HG02938 (cell line): ENCODE measurements around the gene RBMXL2.

Source experiments
- ATAC-seq: cut with Tn5 transposase; IDR thresholded peaks from one replicate; pipeline ENCODE4 v1.9.1; 2021; ENCODE audit warnings: mild to moderate bottlenecking, moderate library complexity; ENCODE audit not compliant: unreplicated experiment

Gene RBMXL2

DNA sequence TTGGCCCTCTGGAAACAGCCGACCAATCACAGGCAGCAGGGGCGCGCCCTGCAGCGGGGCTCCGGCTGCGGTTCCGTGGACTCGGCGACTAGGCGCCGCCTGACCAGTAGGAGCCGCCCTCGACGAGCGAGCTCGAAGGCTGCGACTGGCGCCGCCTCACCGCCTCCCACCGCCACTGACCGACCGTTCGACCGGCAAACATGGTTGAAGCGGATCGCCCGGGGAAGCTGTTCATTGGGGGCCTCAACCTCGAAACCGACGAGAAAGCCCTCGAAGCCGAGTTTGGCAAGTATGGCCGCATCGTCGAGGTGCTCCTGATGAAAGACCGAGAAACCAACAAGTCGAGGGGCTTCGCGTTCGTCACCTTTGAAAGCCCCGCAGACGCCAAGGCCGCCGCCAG is at the start of gene RBMXL2:
Gene RBMXL2, plus strand, starts transcription at position 78 of the 400 bp plus-strand sequence. Its CDS starts 123 bp downstream, at position 201.
- no peak for ATAC-seq

DNA sequence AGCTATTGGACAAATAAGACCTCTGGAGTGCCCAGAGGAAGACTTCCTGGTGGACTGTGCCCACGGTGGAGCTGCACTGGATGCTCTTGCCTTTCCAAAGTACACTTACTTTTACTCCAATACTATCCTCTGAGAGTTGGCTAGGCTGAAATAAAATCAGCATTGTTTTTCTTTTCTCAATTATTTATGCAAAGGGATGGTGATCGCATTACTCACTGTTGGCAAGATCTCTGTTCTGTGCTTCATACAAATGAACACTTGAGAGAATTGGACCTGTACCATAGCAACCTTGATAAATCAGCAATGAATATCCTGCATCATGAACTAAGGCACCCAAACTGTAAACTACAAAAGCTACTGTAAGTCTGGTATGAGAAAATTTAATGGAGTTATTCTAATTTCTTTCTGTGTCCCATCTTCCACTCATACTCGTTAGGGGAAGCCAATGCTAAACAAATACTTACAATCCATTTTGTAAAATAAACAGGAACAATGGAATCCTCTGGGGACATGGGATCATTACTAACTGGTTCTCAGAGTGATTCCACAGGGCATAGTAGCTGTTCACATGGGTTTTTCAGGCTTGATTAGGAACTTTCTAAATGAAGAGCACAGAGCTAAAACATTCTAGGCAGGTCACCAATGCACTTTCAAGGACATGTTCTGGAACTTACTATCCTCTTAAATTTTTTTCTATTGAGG is 42.2 kb upstream of the RBMXL2 start:
- ATAC-seq, result no peak

DNA sequence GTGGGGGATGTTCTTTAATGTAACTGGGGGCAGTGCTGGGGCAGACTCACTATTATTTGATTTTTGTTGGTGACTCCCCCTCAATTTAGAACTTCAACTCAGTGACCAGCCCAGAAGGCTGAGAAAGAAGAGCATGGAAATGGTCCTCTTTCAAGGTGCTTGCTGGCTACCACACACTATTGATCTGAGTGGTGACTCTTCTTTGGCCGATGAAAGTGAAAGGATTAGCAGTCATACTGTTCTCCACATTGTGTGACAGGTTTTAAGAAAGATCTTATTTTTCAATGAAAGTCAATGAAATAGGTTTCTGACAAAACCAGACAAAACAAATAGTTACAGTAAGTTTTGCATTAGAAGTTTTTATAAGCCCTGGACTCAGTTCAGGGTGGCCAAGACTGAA is 38.6 kb upstream of the RBMXL2 start:
- ATAC-seq, result no peak

DNA sequence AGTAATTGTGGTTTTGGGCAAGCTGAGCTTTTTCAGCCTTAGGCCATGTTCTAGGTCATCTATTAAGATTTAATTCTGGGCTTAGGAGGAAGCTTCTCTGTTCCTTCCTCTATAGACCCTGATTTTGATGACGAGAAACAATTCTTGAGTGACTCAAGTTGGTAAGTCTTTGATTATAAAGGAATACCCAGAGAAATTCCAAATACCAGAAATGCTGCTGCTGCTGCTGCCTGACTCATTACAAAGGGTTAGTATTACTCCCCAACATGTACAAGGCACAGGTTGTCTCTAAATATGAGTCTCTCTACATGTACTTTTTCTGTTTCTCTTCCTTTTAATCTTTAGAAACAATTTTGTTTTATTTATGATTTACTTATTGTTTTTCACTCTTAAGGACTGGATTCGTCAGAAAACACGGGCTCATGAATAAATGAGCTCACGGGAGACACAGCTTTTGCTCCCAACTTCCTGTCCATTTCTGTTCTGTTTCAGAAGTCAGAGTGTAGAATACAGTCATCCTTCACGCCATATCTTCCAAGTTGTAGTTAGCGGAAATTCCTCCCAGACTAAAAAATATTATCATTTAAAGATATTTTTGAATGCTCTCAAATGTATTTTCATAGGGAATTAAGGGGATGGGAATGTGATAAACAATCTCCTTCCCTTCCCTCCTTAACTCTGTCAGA is 31.8 kb upstream of the RBMXL2 start:
- ATAC-seq, result no peak

DNA sequence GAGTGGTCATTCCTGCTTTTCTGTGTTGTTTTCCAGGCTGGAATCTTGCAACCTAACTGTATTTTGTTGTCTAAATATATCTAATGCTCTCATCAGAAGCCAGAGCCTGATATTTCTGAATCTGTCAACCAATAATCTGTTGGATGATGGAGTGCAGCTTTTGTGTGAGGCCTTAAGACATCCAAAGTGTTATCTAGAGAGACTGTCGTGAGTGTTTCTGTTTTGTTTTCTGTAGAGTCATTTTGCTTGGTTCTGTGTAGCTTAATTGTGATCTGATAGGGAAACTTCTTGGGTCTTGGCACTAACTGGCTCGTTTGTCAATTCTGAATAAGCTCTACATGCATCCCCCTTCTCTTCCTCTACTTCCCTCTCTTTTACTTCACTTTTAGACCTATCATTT is 31.2 kb upstream of the RBMXL2 start:
- no peak for ATAC-seq

DNA sequence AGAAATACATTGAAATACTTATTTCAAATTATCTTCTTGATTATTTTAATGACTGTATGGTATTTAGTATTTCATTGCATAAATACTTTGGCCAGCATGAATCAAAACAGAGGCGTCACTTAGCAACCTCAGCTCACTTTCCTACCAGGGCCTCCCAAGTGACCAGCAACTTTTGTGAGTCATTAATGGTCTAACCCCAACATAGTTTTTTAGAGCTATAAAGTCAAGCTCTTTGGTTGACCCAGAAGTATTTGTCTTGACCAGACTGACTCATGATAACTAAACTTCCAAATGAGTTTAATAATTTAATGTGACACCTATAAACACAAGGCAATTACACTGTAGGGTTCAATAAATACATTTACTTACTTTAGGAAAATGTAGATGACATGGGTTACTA is 27.9 kb upstream of the RBMXL2 start:
- no peak for ATAC-seq

DNA sequence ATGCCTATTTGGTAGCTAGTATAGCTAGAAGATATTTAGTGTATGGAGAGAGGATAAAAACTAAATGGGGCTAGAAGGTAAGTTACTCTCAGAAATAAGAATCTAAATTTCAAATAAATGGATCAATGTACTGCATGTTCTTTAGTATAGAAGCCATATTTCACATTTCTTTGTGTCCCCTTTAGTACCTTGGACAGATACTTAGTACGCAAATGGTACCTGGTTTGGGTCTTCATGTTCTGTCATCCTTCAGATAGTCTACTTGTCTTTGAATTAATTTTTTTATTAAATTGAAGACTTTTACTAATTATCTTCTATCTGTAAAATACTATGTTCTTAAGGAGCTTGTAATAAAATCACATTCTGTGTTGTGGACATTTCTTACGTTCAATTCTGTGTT is 26.3 kb upstream of the RBMXL2 start:
- no peak for ATAC-seq

DNA sequence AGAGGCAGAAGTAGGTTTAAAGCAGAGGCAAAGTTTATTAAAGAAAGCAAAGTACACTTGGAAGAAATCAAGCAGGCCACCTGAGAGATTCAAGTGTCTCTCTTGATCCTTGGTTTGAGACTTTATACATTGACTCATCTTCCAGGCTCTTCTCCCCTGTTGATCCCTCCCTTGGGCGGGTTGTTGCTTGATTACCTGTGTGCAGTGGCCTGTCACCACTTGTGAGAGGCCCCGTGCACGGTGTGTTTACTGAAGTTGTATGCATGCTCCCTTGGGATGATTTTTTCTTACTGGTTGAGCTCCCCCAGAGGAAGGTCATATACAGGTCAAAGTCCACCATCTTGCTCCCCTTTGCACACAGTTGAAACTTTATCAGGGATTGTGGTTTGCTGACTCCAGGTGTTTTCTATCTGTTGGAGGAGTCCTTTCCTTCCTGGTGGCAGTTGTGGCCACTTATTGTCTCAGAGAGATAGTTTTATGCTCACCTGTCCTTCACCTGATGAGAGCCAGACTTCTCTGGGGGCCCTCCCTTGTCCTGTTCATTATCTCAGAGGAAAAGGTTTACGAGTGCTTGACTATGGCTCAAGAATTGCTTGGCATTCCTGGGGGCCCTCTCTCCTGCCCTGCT is 16.3 kb upstream of the RBMXL2 start:
- no peak for ATAC-seq

DNA sequence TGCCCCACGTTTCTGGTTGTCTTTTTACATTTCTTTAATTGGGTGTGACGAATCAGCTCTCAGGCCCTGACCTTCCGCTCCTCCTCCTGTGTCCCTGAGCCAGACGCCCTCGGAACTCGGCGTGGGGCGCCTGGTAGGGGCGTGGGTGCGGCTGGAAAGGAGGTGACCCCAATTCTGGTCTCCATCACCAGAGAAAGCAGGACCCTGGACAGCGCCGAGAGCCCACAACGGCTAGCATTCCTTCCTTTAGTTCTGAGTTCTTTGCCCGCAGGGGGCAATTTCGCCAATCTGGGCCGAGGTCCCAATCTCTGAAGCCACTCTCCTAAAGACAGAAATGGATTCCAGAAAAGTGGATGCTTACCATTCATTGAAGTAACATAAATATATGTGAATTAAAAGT is 11.7 kb upstream of the RBMXL2 start:
- ATAC-seq, result no peak

DNA sequence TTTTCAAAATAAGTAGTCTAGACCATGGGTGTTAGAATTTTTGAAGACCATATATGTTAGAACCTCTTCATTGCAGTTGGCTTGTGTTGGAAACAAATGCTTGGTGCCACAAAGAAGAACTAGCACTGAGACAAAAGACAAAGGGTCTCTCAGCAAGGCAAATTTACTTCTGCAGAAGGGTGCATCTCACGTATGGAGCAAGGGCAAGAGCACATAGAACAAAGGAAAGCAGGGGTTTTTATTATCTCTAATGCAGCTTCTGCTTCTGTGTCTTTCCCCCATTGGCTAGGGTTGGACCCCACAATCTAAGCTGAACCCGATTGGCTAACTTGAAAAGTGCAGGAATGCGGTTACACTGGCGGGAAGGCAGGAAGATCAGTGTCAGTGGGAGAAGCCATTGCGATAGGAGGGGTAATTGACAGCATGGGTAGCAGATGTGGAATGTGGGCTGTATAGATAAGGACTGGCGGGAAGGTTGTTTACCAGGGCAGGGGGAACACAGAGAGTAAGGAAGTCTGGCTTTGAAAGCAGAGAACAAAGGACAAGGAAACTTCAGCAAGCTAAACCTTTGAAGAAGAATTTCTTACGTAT is 9.2 kb upstream of the RBMXL2 start:
- ATAC-seq, result no peak

DNA sequence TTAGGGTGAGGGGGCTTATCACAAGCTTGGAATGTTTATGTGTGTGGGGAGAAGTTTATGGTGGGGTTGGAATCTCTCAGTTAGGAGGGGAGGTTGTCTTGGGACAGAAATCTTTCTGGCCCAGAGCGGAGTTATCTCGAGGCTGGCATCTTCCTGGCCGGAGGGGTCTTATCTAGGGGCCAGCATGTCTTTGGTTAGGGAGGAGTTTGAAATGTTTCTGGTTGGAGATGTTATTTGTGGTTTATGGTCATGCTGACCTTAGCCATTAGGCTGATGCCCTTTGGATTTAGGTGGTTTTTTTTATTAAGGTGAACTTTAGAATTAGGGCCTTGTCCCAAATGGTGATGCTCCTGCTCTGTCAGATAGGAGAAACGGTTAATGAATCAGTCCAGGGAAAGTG is 7.9 kb upstream of the RBMXL2 start:
- no peak for ATAC-seq

DNA sequence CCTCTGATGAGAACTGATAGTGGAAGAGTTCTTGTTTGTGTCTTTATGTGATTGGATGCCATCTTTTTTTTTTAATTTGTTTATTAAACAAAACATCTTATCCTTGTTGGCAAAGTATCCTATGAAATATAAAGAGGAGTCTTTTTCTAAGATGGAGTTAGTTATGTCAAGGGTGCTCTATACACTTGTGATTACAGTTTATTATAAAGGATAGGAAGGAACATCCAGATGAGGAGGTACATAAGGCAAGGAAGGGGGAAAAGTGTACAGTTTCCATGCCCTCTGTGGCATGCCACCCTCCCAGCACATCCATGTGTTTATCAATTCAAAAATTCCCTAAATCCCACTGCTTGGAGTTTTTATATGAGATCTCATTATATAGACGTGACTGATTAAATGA is 7.4 kb upstream of the RBMXL2 start:
- ATAC-seq, result no peak

DNA sequence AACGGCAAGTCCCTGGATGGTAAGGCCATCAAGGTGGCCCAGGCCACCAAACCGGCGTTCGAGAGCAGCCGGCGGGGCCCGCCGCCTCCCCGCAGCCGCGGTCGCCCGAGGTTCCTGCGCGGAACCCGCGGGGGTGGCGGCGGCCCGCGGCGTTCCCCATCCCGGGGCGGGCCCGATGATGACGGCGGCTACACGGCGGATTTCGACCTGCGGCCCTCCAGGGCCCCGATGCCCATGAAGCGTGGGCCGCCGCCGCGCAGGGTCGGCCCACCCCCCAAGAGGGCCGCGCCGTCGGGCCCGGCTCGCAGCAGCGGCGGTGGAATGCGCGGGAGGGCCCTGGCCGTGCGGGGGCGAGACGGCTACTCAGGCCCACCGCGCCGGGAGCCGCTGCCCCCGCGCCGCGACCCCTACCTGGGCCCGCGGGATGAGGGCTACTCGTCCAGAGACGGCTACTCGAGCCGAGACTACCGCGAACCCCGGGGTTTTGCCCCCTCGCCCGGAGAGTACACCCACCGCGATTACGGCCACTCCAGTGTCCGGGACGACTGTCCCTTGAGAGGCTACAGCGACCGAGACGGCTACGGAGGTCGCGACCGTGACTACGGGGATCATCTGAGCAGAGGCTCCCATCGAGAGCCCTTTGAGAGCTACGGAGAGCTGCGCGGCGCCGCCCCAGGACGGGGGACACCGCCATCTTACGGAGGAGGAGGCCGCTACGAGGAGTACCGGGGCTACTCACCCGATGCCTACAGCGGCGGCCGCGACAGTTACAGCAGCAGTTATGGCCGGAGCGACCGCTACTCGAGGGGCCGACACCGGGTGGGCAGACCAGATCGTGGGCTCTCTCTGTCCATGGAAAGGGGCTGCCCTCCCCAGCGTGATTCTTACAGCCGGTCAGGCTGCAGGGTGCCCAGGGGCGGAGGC is 792 bp downstream of the RBMXL2 start:
- no peak for ATAC-seq

DNA sequence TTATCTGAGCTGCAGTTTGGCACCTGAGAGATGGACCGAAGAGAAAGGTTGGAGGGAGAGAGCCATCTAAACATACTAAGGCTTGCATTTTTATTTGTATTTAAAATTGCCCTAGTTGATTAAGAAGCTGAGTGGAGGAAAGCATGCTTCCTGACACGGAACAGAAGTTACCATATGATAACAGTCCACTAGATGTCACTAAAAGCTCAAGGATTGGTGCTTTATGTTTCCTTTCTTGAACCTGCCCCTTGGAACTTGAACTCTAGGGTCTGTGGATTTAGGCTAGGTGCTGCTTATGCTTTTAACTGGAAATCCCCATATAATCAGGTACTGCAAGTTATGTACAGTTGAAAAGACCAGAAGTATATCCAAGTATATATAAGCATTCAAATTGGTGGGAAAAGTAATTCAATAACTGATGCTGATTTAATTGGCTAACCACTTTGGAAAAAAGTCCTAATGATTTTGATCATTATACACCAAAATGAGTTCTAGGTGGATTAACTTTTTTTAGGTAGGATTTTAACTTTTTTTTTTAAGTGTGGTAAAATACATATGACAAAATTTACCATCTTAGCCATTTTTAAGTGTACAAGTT is 9.5 kb downstream of the RBMXL2 start:
- ATAC-seq, result peak; percentile 87

DNA sequence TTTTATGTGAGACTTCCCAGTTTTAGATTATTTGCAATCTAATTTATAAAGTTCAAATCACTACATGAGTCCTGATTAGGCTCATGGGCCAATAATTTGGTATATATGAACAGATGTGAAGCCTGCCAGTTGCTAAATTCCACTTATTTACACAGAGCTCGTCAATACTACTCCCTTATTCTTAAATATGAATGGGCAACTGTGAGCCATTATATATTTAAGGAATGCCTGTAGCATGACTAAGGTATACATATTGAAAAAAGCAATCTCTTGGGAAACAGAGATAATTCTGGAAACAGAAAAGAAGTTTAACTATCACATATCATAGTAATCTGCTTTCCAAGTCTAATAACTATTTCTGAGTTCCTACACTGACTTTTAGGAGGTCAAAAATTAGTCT is 27.0 kb downstream of the RBMXL2 start:
- ATAC-seq, result no peak

DNA sequence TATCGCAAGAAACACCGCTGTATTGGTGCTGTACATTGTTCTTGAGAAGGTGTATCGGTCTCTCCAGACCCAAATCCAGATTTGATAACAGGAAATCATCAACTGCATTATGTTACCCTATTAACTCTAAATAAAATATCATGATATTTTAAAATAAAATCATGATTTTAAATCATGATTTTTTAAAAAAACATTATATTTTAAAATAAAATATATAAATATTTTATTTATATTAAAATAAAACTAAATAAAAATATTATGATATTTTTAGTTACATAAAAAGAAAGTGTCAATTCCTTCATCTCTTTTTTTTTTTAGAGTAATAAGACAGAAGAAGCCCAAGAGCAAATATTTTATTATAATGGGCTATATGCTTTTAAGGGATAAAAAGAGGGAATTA is 27.6 kb downstream of the RBMXL2 start:
- no peak for ATAC-seq

DNA sequence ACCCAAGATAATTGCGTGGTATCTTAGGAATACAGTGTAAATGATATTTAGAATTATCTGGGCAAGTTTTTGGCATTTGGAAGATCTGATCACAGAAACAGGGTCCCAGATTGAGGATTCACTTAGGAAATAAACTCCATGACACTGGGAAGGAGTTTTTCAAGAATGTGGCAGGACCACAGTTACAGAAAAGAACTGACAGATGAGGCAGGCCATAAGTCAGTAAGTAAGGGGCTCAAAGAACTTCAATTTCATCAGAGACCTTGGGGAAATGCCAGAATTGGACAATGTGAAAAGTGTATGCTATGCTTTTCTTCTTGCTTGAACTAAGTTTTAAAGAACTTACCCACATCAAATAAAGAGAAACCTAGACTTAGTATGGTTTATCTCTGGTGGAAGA is 49.3 kb downstream of the RBMXL2 start:
- no peak for ATAC-seq
